Transverse colon (tissue), 3 donors: ENCODE results near the gene PRICKLE2.

ENCODE experiments used
- POLR2A ChIP-seq: fragments of 450-650 bp; IDR thresholded peaks from one replicate; pipeline ENCODE4 v1.6.1; 2016; ENCODE audit warnings: antibody characterized with exemption, mild to moderate bottlenecking, moderate library complexity
- TF ChIP-seq, protein P1 (sequence below), 5 experiments: fragments of 200-600 bp in 3 of 5; fragments of 450-650 bp in 2 of 5; sonication (generic) in 3 of 5; IDR thresholded peaks; 1 replicate in 2 of 5; 2 replicates in 3 of 5; pipeline ENCODE4 v1.5.1; 2016 to 2017; ENCODE audit warnings: antibody characterized with exemption in 5 of 5, inconsistent platforms in 3 of 5, mild to moderate bottlenecking in 2 of 5, moderate library complexity in 1 of 5

DNA sequence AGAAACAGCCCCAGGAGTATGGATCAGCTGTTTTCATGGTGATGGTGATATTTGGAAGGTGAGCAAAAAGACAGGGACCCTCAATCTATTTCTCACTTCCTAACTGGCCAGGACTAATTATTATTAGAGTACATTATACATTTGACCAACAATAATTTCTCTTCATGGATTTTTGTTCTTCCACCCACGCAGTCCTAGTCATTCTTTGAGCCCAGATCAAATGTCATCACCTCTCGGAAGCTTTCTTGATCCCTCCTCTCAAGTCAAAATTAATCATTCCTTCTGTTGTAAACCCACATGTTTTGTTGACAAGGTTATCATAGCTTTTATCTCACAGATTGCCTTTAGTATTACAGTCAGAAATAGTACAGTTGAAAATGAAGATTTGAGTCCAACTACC lies 29.2 kb upstream of the PRICKLE2 start:
- TF ChIP-seq, protein P1, sequence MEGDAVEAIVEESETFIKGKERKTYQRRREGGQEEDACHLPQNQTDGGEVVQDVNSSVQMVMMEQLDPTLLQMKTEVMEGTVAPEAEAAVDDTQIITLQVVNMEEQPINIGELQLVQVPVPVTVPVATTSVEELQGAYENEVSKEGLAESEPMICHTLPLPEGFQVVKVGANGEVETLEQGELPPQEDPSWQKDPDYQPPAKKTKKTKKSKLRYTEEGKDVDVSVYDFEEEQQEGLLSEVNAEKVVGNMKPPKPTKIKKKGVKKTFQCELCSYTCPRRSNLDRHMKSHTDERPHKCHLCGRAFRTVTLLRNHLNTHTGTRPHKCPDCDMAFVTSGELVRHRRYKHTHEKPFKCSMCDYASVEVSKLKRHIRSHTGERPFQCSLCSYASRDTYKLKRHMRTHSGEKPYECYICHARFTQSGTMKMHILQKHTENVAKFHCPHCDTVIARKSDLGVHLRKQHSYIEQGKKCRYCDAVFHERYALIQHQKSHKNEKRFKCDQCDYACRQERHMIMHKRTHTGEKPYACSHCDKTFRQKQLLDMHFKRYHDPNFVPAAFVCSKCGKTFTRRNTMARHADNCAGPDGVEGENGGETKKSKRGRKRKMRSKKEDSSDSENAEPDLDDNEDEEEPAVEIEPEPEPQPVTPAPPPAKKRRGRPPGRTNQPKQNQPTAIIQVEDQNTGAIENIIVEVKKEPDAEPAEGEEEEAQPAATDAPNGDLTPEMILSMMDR (IDR thresholded peaks at IDR 0.05): no peak
- TF ChIP-seq POLR2A: no peak
